ENCODE results near the gene PCSK6.
"Not testable (repeated sequence)": the region's sequence is repeated elsewhere in the genome, so short reads cannot be mapped to it uniquely, and the experiment has no call there.

Gene PCSK6

DNA sequence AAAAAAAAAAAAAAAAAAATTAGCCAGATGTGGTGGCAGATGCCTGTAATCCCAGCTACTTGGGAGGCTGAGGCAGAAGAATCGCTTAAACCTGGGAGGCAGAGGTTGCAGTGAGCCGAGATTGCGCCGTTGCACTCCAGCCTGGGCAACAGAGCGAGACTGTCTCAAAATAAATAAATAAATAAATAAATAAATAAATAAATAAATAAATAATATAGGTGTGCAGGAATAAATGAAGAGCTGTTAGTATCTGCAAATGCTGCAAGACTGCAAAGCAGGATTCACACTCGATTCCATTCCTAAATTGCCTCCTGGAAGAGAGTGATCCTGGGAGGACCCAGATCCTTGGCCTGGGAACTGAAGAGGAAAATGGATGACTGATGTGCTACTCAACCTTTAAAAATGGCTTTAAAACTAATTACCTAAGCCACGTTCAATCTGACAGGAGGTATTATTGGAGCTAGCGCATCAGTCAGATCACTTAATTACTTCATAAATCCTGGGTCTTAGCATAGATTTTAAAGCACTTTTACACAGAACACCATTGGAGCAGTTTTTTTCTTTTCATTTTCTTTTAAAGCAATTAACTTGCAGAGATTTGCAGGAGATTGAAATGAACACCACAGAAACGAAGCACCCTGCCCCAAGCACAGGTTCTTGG lies 132.9 kb downstream of the PCSK6 start:
- not testable (repeated sequence) for DNase-seq (ENCODE audit: low read depth)

- no peak for DNase-seq (ENCODE audit: low read depth)
Observed at GRCh38 chr15:101355678-101356464, 133.6 kb downstream of the PCSK6 start.

DNA sequence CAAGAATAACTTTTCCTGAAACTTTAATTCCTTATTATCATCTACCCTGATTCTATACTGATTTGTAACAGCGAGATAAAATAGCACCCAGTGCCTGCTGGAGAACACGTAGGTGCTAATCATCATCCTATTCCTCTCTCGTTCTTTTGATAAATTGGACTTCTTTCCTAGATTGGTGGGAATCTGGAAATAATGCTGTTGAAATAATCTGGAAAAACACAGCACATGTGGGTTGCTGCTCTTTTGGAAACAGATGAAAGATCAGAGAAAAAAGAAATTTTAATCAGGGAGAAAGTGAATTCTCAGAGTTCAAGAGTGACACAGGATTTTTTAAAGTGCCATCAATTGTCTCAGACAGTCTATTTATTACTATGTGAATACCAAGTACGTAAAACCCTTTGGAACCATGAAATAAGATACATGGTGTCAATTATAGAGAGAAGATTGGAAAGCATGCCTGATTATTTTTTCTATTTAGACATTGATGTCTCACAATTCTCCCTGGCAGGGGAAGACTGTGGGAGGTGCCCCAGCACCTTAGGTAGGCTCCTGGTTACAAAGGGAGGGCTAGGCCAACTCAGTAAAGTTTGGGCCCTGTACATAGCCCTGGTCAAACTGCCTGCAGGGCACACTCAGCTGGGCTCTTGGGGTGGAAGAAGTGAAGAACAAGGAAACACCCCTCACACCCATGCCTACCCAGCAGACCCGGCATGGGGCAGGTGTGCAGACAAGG lies 134.4 kb downstream of the PCSK6 start:
- no peak for DNase-seq (ENCODE audit: low read depth)

DNA sequence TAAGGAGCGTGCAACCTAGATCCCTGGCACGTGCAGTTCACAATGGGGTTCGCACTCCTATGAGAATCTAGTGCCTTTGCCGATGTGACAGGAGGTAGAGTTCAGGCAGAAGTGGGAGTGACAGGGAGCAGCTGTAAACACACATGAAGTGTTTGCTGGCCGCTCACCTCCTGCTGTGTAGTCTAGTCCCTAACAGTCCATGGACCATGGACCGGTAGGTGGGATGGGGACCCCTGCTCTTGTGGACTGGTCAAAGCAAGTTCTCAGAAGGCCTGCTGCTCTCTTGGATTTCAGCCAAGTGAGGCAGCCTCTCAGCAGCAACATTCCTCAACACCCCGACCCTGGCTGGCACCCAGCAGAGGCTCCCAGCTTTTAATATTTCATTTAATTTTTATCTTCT lies 136.3 kb downstream of the PCSK6 start:
- no peak for DNase-seq (ENCODE audit: low read depth)

- no peak for DNase-seq (ENCODE audit: low read depth)
Observed at GRCh38 chr15:101351736-101352135, 137.8 kb downstream of the PCSK6 start.

DNA sequence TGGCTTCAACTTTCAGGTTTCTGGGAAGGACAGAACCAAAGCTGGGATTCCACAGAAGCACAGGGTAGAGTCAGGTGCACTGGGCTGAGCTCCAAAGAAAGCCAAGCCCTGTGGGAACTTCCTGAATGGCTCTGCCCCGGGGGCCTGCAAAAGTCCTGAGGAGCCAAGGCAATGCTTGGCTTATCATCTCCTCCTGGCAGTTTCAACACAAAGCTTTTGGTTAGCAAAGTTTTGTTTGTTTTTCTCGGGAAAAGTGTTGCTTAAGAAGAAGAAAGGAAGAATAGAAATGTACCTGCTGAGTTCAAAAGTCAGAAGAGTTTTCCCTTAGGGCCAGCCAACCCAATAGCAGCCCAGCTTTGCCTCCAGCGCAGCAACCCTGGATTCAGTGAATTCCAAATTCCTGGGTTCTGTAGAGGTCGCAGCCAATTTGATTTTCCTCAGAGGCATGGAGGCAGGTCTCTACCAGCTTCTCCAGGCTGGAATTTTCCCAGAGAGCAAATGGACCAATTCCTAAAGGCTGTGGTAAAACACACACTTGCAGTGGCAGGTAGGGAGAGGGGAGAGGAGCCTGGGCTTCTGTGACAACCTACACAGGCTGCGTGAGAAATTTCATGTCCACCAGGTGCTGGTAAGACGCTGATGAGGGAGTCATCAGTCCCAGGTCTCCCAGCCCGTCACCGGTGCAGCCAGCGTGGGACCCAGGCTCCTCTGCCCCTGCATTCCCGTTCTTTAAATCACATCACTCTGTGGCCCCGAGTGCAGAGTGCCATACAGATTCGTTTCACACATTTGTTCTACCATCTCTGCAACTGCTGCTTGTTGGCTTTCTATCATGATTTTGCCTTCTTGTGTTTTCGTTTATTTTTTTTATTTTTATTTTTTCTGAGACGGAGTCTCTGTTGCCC lies 140.2 kb downstream of the PCSK6 start:
- no peak for DNase-seq (ENCODE audit: low read depth)

- DNase-seq (ENCODE audit: low read depth): no peak
Observed at GRCh38 chr15:101348643-101349042, 140.9 kb downstream of the PCSK6 start.

GRCh38 chr15:101348015-101348414 lies 141.5 kb downstream of the PCSK6 start:
- DNase-seq (ENCODE audit: low read depth): no peak

- DNase-seq (ENCODE audit: low read depth): no peak
Observed at GRCh38 chr15:101347454-101347853, 142.1 kb downstream of the PCSK6 start.

GRCh38 chr15:101346928-101347327 lies 142.6 kb downstream of the PCSK6 start:
- DNase-seq (ENCODE audit: low read depth): no peak

DNA sequence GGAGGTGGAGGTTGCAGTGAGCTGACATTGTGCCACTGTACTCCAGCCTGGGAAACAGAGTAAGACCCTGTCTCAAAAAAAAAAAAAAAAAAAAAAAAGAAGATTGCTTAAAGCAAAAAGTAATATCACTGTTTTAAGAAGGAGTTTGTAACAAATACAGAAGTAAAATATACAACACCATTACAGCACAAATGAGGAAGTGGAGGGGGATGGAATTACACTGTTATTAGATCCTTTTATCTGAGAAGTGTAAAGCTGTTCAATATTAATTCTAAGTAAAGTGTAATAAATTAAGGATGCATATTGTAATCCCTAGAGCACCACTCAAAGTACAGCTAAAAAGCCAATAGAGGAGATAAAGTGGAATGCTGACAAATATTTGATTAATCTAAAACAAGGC lies 147.5 kb downstream of the PCSK6 start:
- DNase-seq (ENCODE audit: low read depth): no peak

GRCh38 chr15:101338502-101339057 lies 150.9 kb downstream of the PCSK6 start:
- DNase-seq (ENCODE audit: low read depth): no peak

GRCh38 chr15:101337976-101338375 lies 151.5 kb downstream of the PCSK6 start:
- no peak for DNase-seq (ENCODE audit: low read depth)

- DNase-seq (ENCODE audit: low read depth): not testable (repeated sequence)
Observed at GRCh38 chr15:101333907-101334789, 155.4 kb downstream of the PCSK6 start.

- DNase-seq (ENCODE audit: low read depth): no peak
Observed at GRCh38 chr15:101332061-101332467, 157.4 kb downstream of the PCSK6 start.

DNA sequence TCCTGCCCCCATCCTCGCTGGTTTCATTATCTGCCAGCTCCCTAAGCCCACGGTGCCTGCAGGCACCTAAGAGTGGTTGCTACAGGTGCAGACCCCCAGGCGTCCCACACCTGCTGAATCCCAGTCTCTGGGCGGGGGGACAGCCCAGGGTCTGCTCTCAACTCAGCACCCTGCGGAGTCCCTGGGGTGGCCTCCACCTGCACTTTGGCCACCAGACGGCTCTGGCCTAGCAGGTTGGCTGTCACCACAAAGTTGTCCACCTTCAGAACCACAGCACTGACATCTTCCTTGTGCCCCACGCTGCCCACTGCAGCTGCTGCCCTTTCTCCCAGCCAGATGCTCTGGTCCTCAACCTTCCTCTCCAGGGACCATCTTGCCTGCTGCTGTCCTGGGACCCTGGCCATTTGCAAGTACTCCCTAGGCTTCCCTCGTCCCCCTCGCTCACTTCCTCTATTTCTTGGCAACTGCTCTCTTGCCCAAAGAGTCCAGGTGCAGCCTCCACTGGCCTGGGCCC lies 159.6 kb downstream of the PCSK6 start:
- no peak for DNase-seq (ENCODE audit: low read depth)

DNA sequence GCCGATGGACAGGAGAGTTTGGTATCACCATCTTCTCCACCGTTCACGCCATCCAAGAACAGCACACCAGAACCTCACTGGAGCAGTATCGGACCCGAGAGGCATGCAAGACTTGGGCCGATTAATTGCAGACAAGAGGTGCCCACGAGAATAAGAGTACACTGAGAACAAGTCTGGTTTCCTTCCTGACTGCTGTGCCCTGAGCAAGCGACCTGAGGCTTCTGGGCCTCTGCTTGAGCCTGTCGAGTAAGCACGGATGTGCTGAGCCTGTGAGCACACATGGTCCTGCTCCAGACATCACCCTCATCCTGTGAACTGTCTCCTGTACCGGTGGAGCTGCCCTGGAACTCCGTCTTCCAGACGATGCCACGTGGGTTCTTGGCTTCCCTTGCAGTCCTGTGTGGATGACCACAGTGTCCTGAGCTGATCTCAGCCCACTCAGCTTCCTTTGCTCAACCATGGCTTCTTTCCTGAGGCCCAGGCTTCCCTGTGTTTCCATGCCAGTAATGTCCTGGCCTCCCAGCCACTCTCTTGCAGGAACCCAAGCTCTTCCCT lies 160.1 kb downstream of the PCSK6 start:
- no peak for DNase-seq (ENCODE audit: low read depth)

GRCh38 chr15:101328001-101328400 lies 161.5 kb downstream of the PCSK6 start:
- no peak for DNase-seq (ENCODE audit: low read depth)

DNA sequence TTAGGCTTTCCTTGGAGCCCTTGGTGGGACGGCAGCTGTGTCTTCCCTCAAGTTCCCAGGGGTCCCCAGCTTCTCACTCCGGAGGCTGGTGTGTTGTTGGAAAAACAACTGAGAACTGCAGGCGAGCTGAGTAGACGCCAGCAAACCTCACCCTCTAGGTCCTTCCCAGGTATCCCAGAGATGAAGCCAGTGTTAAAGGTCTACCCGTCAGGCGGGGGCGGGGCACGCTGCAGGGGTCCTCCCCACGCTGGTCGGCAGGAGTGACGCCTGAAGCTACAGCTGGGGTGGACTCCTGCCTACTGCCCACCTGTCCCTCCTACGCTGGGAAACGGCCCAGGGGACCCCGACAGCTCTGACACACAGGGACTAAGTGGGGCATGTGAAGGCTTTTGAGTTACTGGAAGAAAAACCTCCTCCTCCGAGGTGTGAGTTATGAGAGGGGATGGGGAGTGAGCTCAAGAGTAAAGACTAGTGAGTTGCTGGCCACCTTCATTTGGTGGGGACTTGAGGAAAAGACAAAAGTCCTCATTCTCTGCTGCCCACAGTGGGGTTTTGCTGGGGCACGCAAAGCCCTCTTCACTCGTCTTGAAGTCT lies 162.3 kb downstream of the PCSK6 start:
- DNase-seq (ENCODE audit: low read depth): no peak
